Heart left ventricle (tissue), 16 donors: ENCODE data around the gene MYORG. TPM values are rescaled to one million over a fixed set of nuclear protein-coding genes. Genes with fewer than 3 reads are reported as not detected.

Experiments
- ATAC-seq, 4 donors: fragments of 200-7000 bp; cut with Tn5 transposase; one replicate each; pipeline ENCODE4 v1.9.1; 2020 to 2022; ENCODE audit warnings: moderate library complexity in 4 of 4, mild to moderate bottlenecking in 3 of 4, moderate number of reproducible peaks in 1 of 4
- DNase-seq, 5 donors: peaks; one replicate each; pipeline ENCODE4 v3.0.0-alpha.2; 2020
- H3K27ac ChIP-seq, 12 donors: fragments of 200-600 bp; sonication (generic) in 4 of 12; one replicate each; pipeline versions ENCODE4 v1.5.0 to v1.8.0; 2016 to 2022; ENCODE audit warnings: mild to moderate bottlenecking in 2 of 12
- H3K27me3 ChIP-seq, 9 donors: fragments of 200-600 bp; sonication (generic) in 2 of 9; one replicate each; pipeline versions ENCODE4 v1.5.1 to v1.8.0; 2016 to 2022; ENCODE audit warnings: mild to moderate bottlenecking in 3 of 9
- H3K36me3 ChIP-seq, 9 donors: fragments of 200-600 bp; sonication (generic) in 2 of 9; one replicate each; pipeline versions ENCODE4 v1.5.0 to v1.8.0; 2018 to 2022; ENCODE audit warnings: mild to moderate bottlenecking in 2 of 9
- H3K4me1 ChIP-seq, 12 donors: fragments of 200-600 bp; sonication (generic) in 4 of 12; one replicate each; pipeline versions ENCODE4 v1.5.0 to v1.8.0; 2016 to 2022; ENCODE audit warnings: mild to moderate bottlenecking in 3 of 12
- H3K4me3 ChIP-seq, 12 donors: fragments of 200-600 bp; sonication (generic) in 4 of 12; one replicate each; pipeline versions ENCODE4 v1.5.0 to v1.8.0; 2017 to 2022; ENCODE audit warnings: mild to moderate bottlenecking in 9 of 12, moderate library complexity in 4 of 12
- H3K9me3 ChIP-seq, 12 donors: fragments of 200-600 bp; sonication (generic) in 4 of 12; one replicate each; pipeline versions ENCODE4 v1.5.0 to v1.8.0; 2016 to 2022; ENCODE audit warnings: mild to moderate bottlenecking in 1 of 12
- CTCF ChIP-seq, 12 donors: fragments of 200-600 bp; sonication (generic) in 4 of 12; IDR thresholded peaks; one replicate each; pipeline versions ENCODE4 v1.5.0 to v1.8.0; 2018 to 2022; ENCODE audit warnings: antibody characterized with exemption in 12 of 12, mild to moderate bottlenecking in 5 of 12
- POLR2A ChIP-seq, 2 donors: fragments of 450-650 bp; IDR thresholded peaks; one replicate each; pipeline ENCODE4 v1.6.1; 2017; ENCODE audit warnings: antibody characterized with exemption in 2 of 2, mild to moderate bottlenecking in 2 of 2, moderate library complexity in 2 of 2
- WGBS, 4 donors: extraction: QIAGEN DNeasy Blood & Tissue Kit in 2 of 4; methylation state at CpG; one replicate each; pipeline versions ENCODE4 v1.1.5 to v1.1.7; 2013 to 2018; 5-methylcytosine and 5-hydroxymethylcytosine counted together
- intact Hi-C, 10 donors: fragments of 100-400 bp; cut with DNase I; formaldehyde crosslinking; loops; one replicate each; pipeline versions ENCODE4 v1.11.1 to v1.14.2; 2022
- polyA plus RNA-seq, 2 donors: library from polyadenylated mRNA; stranded (reverse); fragments of 200-250 nt; gene quantifications; one replicate each; pipeline ENCODE4 v1.2.3, GENCODE V29; 2013
- total RNA-seq, 9 donors: library from RNA; depleted of rRNA in 2 of 9; stranded (reverse); fragments of >200 nt in 2 of 9; fragmentation: NEBNext Ultra II Directional in 3 of 9; extraction: Animal tissue kit (Norgen Biotek cat#: 25700) in 3 of 9; gene quantifications; one replicate each; pipeline versions ENCODE4 v1.1.0 to v1.2.4, GENCODE V29; 2016 to 2023
- donor health status: ischemic (EF 13 %, LVEDD 7.1; RV severe dilation, severe dysfunction).
- donor health status: healthy with polysubstance abuse.
- donor health status: DM: no; HTN: yes; CAD: no.
- donor health status: DM: no; HTN: no; CAD: no.
- donor health status: ischemic (EF 25% LVEDD 6.9; RV normal size, moderate dysfunction).
- donor health status: ischemic (EF 25% LVEDD 5.7; RV mildly dilated, moderate dysfunction).
- donor health status: healthy.
- donor health status: DM: yes; HTN: yes; CAD: no.
- donor health status: ischemic (EF 35%, LVEDD 5.7; RV mildly dilated, moderate dysfunction).
- donor health status: nonischemic (EF 11% LVEDD 7.7; RV severe dilation, severe dysfunction).
- donor health status: DM: yes; HTN: yes; CAD: no.
- donor health status: PGD.
- donor health status: ischemic (EF 29% LVEDD 5.4; RV normal size, mild dysfunction).
- donor health status: nonischemic (EF 23%, LVEDD 6.1; RV moderate dilation, normal function).

Gene MYORG
- total and polyA plus RNA-seq, 11 donors = 1.3 to 10.2 (median 6.1) TPM

GRCh38 chr9:34317436-34317835 lies 59.3 kb downstream of the MYORG start:
- Histone ChIP-seq H3K27me3 (no peaks in the 10 kb centered on the region), H3K36me3 (no peaks in the 10 kb centered on the region), H3K27ac (no peak overlapping the region), H3K9me3 (no peaks in the 10 kb centered on the region), H3K4me1 (peaks cover 0 to 5% (median 0%) of the 10 kb centered on the region in 12 donors), H3K4me3 (no peak overlapping the region)
- WGBS, 4 donors = 78 to 90% (median 86%) methylated on average over 2 of the region's 2 CpGs
- DNase-seq (no peak), ATAC-seq (no peak)
- no peak for TF ChIP-seq POLR2A (IDR thresholded peaks at IDR 0.05)
- no peak for TF ChIP-seq CTCF (IDR thresholded peaks at IDR 0.05)
- intact Hi-C loops = loop anchor here in 1 of 10 donors (10.0 kb wide), 1 partner anchor 53 kb away; no protein-coding TSS in a partner anchor

Other genes starting within 250 kb of the MYORG start
- gene UBAP1, start 197.9 kb downstream of the MYORG start, total RNA-seq = 10 to 100 TPM; 35.1 to 55.6 (median 43.1) TPM
- 10 to 100 TPM; 18.7 to 66.1 TPM for gene UBAP1, start 197.9 kb downstream of the MYORG start, polyA plus RNA-seq
- gene KIF24, start 47.6 kb downstream of the MYORG start, total RNA-seq = 1 to 10 TPM in 2 of 9 donors, under 1 TPM in 7; 0.25 to 1.6 (median 0.67) TPM
- gene KIF24, start 47.6 kb downstream of the MYORG start, polyA plus RNA-seq = under 1 TPM; 0.19 to 0.64 TPM
- gene NUDT2, start 47.3 kb downstream of the MYORG start, total RNA-seq = 10 to 100 TPM; 14.1 to 21.3 (median 17.2) TPM
- gene NUDT2, start 47.3 kb downstream of the MYORG start, polyA plus RNA-seq = 10 to 100 TPM; 19.4 to 27.6 TPM
- 10 to 100 TPM; 12.7 to 36.7 (median 25.9) TPM for gene FAM219A, start 81.7 kb upstream of the MYORG start, total RNA-seq
- gene FAM219A, start 81.7 kb upstream of the MYORG start, polyA plus RNA-seq = 10 to 100 TPM; 15.4 to 39.1 TPM
- gene DNAI1, start 81.9 kb upstream of the MYORG start, total RNA-seq = under 1 TPM in 2 of 9 donors, not detected in 7; 0.43 to 0.86 TPM
- under 1 TPM in 1 of 2 donors, not detected in 1; 0.36 TPM for gene DNAI1, start 81.9 kb upstream of the MYORG start, polyA plus RNA-seq
- gene ENHO, start 146.1 kb upstream of the MYORG start, total RNA-seq = 1 to 10 TPM in 1 of 9 donors, under 1 TPM in 6, not detected in 2; 0.37 to 1.2 (median 0.52) TPM
- under 1 TPM; 0.26 to 0.27 TPM for gene ENHO, start 146.1 kb upstream of the MYORG start, polyA plus RNA-seq
- 1 to 10 TPM in 5 of 9 donors, under 1 TPM in 4; 0.43 to 9.8 (median 1.2) TPM for gene CNTFR, start 212.8 kb upstream of the MYORG start, total RNA-seq
- gene CNTFR, start 212.8 kb upstream of the MYORG start, polyA plus RNA-seq = 1 to 10 TPM; 2.2 to 2.3 TPM
- 10 to 100 TPM; 22.5 to 79.2 (median 38.3) TPM for gene RPP25L, start 235.2 kb upstream of the MYORG start, total RNA-seq
- gene RPP25L, start 235.2 kb upstream of the MYORG start, polyA plus RNA-seq = 10 to 100 TPM; 31.7 to 59.9 TPM
- gene DCTN3, start 243.6 kb upstream of the MYORG start, total RNA-seq = 100 to 1,000 TPM; 104 to 155 (median 125) TPM
- gene DCTN3, start 243.6 kb upstream of the MYORG start, polyA plus RNA-seq = 100 to 1,000 TPM in 1 of 2 donors, 10 to 100 TPM in 1; 73.8 to 118 TPM